ENCODE data around the gene CYP2W1.

The CYP2W1 gene

DNA sequence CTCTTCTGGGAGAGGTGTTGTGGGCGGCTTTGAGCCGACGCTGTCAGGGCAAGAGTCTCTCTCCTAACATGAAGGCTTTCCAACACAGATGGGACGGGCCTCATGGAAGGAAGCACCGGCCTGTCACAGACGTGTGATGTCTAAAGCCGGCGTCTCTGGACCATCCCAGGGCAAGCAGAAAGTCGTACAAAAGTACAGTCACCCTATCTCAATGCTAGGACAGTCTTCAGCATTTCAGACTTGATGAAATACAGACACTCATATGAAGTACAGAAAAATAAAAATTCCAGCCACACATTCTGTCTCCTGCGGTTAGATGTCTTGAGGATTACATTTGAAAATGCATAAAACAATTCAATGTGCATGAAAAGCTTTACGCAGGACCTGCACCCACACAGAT is 30.6 kb downstream of the CYP2W1 start:
- TF ChIP-seq CTCF (conservative IDR thresholded peaks at IDR 0.05; ENCODE audit: low read length), result no peak
- no peak overlapping the region for H3K4me3 ChIP-seq (ENCODE audit: low read length)
- DNase-seq (ENCODE audit: low read depth), result no peak

GRCh38 chr7:1014681-1015080 is 31.7 kb downstream of the CYP2W1 start:
- DNase-seq (ENCODE audit: low read depth), result no peak
- no peak for TF ChIP-seq CTCF (conservative IDR thresholded peaks at IDR 0.05; ENCODE audit: low read length)
- no peak overlapping the region for H3K4me3 ChIP-seq (ENCODE audit: low read length)

- TF ChIP-seq CTCF (conservative IDR thresholded peaks at IDR 0.05; ENCODE audit: low read length), result no peak
- no peak overlapping the region for H3K4me3 ChIP-seq (ENCODE audit: low read length)
- no peak for DNase-seq (ENCODE audit: low read depth)
Measured at GRCh38 chr7:1015196-1016121, 32.5 kb downstream of the CYP2W1 start.

- no peak for TF ChIP-seq CTCF (conservative IDR thresholded peaks at IDR 0.05; ENCODE audit: low read length)
- no peak for DNase-seq (ENCODE audit: low read depth)
- H3K4me3 ChIP-seq (ENCODE audit: low read length), result no peak overlapping the region
Measured at GRCh38 chr7:1016577-1017531, 33.9 kb downstream of the CYP2W1 start.

GRCh38 chr7:1017586-1018333 is 34.8 kb downstream of the CYP2W1 start:
- no peak for TF ChIP-seq CTCF (conservative IDR thresholded peaks at IDR 0.05; ENCODE audit: low read length)
- no peak for DNase-seq (ENCODE audit: low read depth)
- no peak overlapping the region for H3K4me3 ChIP-seq (ENCODE audit: low read length)

DNA sequence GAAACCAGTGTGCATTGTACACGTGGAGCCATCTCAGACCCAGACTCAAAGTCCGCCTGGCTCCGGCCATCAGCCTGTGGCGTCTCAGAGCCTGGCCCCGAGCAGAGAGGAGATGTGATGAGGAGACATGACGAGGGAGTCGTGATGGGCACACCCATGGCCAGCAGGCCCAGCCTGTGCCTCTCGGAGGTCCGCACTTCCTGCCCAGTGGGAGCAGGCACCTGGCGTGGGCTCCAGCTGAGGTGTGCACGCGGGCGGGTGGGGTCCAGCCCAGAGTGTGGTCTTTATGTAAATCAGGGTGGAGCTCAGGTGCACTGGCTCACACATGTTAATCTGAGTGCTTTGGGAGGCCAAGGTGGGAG is 35.3 kb downstream of the CYP2W1 start:
- no peak overlapping the region for H3K4me3 ChIP-seq (ENCODE audit: low read length)
- TF ChIP-seq CTCF (conservative IDR thresholded peaks at IDR 0.05; ENCODE audit: low read length), result no peak
- DNase-seq (ENCODE audit: low read depth), result no peak

Data from AG10803 (cell line).